ENCODE data around the gene ZNF750.

Gene ZNF750

DNA sequence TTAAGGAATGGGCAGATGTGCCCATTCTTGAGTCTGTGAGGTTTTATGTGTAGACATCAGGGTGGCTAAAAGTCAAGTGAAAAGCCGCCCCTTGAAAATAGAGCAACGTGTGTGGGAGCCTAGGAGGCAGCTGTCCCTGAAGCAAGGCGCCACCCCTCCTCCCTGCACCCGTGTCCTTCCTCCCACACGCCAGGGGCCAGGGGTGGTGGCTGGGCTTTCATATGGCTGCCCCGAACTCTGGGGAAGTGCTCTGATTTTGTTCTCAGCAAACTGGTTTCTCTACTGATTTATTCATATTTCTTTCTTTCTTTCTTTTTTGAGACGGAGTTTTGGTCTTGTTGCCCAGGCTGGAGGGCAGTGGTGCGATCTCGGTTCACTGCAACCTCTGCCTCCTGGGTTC lies 4.7 kb downstream of the ZNF750 start:
- DNase-seq (ENCODE audit: low spot score): no peak

DNA sequence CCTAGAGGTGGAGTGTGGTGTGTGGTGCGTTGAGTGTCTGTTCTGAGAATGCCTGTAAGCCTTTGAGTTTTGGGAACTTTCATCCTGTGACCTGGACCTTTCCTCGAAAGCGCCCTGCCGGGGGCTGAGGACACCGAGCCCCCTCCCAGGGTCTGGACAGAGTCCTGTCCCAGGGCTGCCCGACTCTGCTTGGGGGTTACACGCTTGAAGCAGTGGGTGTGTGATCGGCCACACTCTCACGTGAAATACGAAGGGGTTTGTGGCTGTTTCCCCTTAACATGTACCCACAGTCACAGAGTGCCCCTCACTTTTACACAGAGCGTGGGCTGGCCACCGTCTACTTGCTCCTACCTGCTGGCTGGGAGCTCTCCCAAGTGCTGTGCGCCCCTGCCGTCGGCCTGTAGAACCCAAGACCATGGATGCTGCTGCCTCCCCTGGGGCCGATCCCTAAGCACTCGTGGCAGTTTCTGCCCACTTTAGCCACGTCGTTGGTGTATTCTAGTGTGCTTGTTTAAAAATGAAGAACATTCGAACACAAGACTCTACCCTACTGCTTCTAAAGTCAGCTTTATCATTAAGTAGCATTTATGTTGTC lies 6.8 kb downstream of the ZNF750 start:
- no peak for DNase-seq (ENCODE audit: low spot score)

DNA sequence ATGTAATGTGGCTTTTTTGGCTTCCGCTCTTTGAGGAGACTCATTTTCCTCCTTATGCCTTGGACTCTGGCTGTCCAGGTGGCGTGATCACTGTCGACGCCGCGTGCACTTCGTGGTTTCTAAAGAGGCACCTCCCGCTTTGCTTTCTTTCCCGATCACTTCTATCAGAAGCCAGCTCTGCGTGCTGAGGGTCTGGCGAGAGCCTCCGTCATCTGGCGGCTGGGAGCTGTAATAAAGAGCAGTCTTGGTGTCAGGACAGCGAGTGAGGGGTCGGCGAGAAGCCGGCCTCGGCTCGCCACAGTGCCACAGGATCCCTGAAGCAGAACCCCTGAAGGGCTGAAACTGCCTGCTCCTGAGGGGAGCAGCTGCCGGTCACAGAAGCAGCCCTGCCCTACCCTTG lies 7.4 kb downstream of the ZNF750 start:
- DNase-seq (ENCODE audit: low spot score): no peak

DNA sequence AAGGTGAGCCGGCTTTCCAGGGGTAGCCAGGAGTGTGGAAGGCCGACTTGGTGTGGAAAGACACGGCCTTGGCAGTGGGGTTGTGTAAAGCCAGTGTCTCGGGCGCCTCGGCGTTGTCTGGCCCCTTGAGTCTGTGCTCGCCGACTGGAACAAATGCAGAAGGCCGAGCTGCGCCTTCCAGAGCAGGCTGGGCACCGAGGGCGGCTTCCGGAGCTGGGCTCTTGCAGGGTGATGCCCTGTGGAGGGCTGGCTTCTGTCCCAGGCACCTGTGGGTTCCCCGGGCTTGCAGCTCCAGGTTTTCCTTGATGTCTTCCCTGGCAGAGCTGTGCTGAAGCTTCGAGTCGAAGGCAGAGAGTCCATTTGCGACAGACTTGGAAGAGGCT lies 8.0 kb downstream of the ZNF750 start:
- no peak for DNase-seq (ENCODE audit: low spot score)

DNA sequence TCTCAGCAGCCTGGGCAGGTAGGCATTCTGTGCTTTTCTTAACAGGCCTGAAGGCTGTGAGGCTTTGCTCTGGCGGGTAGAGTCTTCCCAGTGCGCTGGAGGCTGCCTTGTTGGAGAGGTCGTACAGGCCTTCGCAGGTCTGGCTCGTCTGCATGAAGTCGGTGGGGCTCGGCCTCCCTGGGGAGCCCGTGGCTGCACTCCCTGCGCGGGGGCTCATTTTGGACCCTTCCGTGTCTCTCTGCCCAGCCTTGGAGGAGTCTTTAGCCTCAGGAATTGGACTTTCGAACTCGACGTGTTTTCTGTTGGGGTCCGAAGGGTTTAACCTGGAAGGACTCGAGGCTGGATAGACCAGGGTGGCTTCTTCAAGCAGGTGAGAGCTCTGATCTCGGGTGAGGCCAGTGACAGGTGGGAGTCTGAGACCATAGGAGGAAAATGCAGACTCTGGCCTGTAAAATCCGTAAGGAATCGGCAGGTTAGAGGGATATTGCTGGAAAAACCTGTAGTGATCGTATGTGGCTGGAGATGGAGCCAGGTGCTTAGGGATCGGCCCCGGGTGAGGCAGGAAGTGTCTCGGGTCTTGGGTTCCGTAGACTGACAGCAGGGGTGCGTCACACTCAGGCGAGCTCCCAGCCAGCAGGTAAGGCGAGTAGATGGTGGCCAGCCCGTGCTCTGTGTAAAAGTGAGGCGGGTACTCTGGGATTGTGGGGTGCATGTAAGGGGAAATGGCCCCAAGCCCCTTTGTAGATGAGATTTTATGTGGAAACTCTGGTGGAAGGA lies 8.6 kb downstream of the ZNF750 start:
- no peak for DNase-seq (ENCODE audit: low spot score)

DNA sequence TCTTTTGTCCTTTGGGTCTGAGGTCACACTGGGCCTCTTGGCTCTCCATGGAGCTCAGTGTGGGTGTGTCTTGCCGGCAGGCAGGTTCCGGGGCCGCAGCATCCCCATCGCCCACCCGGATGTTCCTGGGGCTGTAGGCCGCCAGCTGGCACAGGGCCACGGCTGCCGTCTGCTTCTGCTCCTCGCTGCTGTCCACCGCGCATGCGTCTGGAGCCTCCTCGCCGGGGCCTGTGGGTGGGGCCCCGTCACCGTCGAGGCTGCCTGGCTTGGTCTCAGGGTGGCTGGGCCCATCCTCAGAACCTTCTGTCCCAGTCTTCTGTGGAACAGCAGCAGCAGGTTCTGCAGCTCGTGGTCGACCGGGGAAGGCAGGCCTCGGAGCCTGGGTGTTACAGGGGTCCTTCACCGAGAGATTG lies 9.6 kb downstream of the ZNF750 start:
- DNase-seq (ENCODE audit: low spot score): no peak

DNA sequence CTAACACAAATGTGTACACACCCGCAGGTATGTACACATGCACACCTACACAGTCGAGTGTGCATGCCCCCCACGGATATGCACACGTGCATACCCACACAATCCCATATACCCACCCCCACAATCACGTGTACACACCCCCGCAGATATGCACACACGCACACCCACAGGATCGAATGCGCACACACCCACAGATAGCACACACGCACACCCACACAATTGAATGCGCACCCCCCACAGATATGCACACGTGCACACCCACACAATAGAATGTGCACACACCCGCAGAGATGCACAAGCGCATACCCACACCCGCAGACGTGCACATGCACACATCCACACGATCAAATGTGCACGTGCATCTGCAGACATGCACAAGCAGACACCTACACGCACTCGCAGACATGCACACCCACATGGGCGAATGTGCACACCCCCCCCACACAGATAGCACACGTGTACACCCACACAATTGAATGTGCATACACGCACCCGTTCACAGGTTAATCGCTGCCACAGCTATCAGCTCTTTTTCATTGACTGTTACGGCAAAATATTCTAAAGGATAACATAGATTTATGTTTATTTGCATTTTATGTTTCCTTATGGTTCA lies 10.8 kb downstream of the ZNF750 start:
- no peak for DNase-seq (ENCODE audit: low spot score)

DNA sequence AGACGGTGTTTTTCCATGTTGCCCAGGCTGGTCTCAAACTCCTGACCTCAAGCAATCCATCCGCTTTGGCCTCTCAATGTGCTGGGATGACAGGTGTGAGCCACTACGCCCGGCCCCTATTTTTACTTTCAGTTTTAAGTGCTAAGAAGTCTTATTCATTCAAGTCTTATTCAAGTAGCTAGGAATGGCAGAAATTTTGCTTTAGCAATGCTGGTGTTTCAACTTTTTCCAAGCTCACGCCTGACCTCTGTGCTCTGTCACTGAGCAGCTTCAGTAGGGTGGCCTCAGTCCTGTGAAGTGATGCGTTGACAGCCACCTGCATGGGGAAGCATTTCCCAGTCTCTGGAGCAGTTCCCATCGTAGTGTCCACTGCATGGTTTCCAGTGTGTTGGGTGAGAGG lies 12.9 kb downstream of the ZNF750 start:
- DNase-seq (ENCODE audit: low spot score): no peak

DNA sequence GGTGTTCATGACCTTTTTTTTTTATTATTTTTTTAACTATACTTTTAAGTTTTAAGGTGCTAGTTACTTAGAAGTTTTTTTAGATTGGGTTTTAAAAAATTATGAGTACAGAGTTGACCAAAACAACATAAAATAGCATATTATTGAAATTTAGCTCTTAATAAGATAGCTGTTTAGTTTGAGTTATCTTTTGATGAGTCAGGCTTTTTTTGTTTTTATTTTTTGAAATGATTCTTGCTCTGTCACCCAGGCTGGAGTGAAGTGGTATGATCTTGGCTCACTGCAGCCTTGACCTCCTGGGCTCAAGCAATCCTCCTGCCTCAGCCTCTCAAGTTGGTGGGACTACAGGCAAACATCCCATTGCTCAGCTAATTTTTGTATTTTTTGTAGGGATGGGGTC lies 13.6 kb downstream of the ZNF750 start:
- no peak for DNase-seq (ENCODE audit: low spot score)

DNA sequence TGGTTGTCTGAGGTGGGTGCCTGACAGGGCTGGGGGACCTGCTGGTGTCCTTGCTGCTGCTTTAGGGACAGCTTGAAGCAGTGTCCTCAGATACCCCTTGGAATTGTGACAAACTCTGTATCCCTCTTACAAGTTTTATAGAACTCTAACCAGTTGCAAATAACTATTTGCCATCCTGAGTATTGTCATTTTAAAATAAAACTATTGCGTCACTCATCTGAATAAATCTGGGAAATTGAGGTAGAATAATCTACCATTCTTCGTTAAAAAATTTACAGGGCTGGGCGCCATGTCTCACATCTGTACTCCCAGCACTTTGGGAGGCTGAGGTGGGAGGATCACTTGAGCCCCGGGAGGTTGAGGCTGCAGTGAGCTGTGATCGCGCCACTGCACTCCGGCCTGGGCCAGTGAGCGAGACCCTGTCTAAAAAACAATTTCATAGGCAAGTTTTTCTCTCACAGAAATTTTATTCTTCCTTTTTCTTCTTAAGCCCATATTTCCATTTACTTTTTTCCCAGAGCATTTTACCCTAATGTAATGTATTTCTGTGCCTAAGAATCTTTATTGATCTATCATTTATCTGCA lies 14.2 kb downstream of the ZNF750 start:
- no peak for DNase-seq (ENCODE audit: low spot score)

DNA sequence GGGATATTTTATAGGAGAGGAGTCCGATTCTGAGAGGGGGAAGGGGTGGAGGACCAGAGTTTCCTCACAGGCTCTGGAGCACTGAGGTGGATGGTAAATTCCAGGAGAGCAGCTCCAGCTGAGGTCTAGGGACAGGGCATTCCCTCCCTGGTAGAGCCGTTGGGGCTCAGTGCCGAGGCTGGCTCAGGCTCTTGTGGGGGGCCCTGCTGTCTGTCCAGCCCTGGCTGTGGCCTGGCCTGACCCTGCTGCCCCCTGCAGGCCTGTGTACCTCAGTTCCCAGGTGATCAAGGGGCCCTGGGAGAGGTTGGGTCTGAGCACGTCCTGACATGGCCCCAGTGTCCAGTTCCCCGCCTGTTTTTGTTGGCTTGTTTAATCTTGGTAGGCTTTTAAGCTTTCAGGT lies 16.8 kb downstream of the ZNF750 start:
- DNase-seq (ENCODE audit: low spot score): no peak

DNA sequence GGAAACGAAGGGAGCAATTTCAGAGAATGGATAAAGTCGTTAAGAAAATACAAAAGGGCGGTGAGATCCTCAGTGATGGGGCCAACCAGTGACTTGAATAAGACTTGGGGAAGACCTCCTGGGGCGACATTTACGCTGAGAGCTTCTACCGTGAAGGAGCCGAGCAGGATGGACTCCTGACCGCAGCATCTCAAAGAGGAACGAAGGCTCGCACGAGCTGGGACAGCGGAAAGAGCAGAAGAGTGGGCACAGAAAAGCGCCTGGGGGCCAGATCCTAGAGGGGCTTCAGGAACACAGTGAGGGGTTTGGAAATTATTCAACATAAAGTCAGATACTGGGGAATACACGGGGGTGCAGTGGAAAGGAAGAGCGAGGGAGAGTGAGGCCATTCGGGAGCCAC lies 17.5 kb downstream of the ZNF750 start:
- DNase-seq (ENCODE audit: low spot score): no peak

DNA sequence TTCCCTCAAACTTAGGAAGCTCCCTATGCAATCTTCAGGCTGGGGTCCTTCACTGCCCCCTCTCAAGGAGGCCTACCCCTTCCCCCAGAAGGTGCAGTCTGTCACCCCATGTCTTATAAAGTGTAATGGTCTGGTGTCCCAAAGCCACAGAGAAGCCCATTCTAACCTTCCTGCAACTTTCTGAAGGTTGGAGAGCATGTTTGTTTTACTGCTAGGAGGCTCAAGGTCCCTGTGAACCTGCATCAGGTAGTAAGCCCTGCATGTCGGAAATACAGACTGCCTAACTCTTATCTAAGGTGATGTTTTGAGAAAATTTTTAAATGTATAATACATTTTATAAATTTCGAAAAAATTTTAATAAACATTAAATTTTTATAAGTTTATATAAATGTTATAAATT lies 18.3 kb downstream of the ZNF750 start:
- no peak for DNase-seq (ENCODE audit: low spot score)

DNA sequence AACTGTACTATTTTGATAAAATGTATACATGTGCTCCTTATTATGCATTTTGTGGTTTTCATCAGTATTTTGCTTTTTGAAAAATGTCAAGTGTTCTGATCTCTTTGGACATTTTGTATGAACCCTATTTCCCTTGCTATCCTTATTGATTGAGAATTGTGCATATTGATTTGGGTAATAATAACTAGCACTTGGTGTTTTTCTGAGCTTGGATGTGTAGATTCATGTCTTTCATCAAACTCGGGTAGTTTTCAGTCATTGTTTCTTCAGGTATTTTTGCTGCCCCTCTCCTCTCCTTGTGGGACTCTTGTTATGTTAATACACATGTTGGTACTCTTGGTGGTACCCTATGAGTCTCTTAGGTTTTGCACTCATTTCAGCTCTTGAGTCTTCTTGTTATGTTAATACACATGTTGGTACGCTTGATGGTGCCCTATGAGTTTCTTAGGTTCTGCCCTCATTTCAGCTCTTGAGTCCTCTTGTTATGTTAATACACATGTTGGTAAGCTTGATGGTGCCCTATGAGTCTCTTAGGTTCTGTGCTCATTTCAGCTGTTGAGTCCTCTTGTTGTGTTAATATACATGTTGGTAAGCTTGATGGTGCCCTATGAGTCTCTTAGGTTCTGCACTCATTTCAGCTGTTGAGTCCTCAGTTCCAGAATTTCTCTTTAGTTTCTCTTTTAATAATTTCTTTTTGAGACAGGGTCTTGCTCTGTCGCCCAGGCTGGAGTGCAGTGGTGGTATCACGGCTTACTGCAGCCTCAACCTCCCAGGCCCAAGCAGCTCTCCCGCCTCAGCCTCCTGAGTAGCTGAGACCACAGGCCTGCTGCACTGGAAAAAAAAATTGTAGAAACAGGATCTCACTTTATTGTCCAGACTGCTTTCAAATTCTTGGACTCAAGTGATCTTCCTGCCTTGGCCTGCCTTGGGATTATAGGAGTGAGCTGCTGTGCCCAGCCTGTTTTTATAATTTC lies 19.3 kb downstream of the ZNF750 start:
- no peak for DNase-seq (ENCODE audit: low spot score)

DNA sequence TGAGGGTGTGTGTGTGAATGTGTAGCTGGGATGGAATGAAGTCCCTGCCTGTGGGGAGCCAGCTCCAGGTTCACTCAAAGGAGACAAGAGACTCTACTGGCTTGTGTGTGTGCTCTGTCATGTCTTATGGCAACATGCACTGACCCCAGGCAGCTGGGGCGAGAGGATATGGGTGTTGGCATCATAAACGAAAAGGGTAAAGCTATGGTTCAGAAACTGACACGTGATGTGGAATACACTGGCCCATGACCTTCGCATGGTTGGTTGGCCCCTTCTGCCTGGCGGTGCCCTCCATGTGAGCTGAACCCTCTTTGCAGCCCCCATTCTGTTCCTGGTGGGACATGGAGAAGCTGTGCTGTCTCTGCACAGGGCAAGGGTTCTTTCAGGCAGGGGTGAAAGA lies 21.9 kb downstream of the ZNF750 start:
- DNase-seq (ENCODE audit: low spot score): no peak

DNA sequence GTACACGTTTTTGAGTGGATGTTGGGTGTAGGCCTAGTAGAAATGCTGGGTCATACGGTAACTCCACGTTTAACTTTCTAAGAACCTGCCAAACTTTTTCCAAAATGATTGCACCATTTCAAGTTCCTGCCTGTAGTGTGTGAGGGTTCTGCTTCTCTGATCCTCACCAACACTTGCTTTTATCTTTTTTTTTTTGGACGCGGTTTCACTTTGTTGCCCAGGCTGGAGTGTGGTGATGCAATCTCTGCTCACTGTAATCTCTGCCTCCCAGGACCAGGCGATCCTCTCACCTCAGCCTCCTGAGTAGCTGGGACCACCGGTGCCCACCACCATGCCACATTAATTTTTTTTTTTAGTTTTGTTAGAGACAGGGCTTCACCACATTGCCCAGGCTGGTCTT lies 23.5 kb downstream of the ZNF750 start:
- no peak for DNase-seq (ENCODE audit: low spot score)

DNA sequence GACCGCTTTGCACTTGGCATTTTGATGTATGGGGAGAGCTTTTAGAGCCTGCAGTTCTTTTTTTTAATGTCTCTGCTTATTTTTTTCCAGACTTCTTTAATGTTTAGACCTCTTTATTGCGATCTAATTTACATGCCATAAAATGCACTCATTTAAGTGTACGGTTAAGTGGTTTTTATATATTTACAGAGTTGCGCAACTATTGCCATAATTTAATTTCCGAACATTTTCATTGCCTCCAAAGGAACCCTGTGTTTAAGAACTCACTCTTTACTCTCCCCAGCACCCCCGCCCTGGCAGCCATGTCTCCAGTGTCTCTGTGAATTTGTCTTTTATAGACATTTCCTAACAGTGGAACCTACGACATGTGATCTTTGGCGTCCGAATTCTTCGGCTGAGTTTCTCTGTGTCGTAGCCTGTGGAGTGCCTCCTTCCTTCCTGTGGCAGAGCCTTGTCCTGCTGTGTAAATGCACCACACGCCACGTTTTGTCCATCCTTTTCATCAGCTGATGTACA lies 24.0 kb downstream of the ZNF750 start:
- DNase-seq (ENCODE audit: low spot score): no peak

DNA sequence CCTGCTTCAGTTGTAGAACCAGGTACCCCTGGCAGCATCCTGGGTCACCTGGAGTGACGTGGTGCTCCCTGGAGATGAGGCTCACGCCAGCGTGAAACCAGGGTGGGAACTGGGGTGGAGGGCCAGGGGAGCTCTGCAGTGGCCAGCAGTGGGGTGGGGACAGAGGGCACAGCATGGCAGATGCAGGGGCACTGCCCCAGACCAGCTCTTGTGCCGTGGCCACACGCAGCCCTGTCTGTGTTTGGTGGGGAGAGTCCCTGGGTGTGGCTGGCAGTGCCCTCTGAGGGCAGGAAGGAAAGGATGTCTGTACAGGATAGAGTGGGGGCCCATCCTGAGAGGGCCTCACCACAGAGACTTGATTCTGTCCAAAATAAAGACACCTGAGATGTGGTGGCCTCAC lies 24.5 kb downstream of the ZNF750 start:
- DNase-seq (ENCODE audit: low spot score): no peak

DNA sequence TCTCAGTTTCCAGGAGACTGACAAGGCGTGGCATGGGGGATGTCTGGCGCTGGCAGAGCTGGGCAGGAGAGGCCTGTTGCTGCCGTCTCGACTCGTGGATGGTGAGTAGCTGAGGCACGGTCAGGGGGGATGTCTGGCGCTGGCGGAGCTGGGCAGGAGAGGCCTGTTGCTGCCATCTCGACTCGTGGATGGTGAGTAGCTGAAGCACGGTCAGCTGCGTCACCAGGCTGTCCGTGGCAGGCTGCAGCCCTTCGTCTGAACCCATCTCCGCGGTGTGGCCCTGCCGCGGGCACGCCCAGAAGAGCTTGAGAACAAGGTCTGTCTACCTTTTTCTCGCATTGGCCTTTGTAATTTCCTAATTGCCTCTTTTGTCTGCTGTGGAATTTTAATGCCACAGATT lies 25.0 kb downstream of the ZNF750 start:
- DNase-seq (ENCODE audit: low spot score): no peak

DNA sequence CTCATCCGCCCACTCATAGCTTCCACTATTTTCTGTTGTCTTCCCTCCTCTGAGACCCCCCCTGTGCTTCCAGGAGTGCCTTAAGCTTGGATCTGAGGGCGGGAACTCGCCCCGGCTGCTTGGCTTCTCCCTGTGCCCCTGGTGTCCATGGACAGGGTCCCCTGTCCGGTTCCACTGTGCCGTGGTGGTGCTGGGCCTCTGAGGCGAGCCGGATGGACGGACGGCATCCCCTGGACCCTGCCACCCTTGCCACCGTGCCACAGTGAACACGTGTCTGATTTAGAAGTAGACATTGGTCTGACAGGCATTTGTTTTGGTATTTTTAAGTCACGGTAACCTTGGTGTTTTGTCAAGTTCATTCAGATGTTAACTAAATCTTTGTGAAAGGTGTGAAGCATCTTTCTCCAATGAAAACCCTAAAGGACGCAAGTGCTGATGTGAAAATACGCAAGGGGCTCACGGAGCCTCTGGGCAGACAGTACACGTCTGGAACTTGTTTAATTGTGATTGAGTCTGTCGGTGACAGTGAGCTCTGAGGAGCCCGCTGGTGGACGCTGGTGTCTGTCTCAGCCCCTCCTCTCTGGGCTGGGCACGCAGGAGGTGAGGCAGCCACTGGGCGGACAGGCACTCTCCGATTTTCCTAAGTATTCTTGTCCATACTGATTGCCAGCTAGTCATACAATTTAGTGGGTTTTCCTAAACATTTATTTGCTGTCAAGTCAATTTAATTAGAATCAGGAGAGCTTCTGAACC lies 26.3 kb downstream of the ZNF750 start:
- no peak for DNase-seq (ENCODE audit: low spot score)

DNA sequence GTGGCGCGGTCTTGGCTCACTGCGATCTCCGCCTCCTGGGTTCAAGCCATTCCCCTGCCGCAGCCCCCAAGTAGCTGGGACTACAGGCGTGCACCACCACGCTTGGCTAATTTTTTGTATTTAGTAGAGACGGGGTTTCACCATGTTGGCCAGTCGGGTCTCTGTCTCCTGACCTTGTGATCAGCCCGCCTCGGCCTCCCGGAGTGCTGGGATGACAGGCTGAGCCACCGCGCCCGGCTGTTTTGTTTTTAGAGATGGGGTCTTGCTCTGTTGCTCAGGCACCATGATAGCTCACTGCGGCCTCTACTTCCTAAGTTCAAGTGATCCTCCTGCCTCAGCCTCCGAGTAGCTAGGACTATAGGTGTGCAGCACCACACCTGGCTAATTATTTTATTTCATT lies 27.2 kb downstream of the ZNF750 start:
- no peak for DNase-seq (ENCODE audit: low spot score)

Measured in left forelimb (tissue), 1 donor.